GM19468 (cell line): ENCODE measurements around the gene CTNNA2.

Experiments used
- ATAC-seq: cut with Tn5 transposase; IDR thresholded peaks from one replicate; pipeline ENCODE4 v1.9.1; 2021; ENCODE audit warnings: mild to moderate bottlenecking, moderate library complexity, moderate number of reproducible peaks; ENCODE audit not compliant: unreplicated experiment; ENCODE audit errors: extremely low read depth

Gene CTNNA2

DNA sequence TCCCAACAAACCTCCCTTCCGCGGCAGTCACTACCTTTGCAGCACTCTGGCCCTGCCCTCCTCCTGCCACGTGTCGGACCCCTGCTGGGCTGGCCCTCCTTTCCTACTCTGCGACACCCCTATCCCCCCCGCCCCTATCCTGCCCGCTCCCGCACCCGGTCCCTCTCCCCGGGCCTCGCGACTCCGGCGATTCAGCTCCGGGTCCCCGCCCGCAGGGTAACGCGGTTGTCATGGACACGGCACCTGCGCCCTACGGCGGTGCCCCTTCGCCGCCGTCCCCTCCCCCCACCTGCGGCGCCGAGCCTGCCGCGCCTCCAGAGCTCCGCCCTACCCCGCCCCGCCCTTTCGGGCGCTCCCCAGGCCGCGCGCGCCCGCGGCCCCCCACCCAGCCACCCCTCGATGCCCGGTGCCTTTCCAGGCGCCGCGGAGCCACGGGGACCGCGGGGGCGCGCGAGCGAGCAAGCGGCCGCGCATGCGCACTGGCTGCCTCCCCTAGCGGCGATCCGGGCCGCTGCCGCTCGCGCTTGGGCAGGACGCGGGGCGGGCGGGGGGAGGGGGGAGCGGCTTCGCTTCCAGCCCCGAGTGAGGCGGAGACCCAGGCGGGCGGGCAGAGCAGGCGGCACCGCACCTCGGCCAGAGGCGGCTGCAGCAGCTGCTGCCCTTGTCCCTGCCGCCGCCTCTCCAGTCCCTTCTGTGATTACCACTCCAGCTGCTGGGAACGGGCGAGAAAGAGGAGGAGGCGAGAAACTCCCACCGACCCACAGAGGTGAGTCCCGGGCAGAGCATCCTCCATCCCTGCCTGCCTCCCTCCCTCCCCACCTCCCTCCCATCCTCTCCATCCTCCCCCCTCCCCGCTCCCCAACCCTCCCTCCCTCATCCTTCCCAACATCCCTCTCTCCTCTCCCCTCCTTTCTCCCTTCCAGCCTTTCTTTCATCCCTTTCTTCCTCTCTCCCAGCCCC lies at the start of gene CTNNA2:
Gene CTNNA2, plus strand, starts transcription at position 610 of the 960 bp plus-strand sequence.
- ATAC-seq: no peak

DNA sequence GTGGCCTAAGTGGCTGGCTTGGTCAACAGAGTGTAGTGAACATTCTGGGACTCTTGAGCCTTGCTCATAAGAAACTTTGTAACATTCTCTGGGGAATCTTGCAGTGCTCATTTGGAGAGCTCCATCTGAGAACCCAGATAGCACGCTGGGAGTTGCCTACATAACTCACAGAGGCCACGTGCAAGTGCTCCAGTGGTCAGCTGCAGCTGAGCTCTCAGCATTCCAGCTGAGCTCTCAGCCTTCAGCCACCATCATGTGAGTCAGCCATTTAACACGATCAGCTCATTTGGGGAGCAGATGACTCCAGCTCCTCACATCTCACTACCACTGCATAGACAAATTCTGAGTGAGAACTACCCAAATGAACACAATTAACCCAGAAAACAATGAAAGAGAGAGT lies 25.5 kb upstream of the CTNNA2 start:
- ATAC-seq: no peak

DNA sequence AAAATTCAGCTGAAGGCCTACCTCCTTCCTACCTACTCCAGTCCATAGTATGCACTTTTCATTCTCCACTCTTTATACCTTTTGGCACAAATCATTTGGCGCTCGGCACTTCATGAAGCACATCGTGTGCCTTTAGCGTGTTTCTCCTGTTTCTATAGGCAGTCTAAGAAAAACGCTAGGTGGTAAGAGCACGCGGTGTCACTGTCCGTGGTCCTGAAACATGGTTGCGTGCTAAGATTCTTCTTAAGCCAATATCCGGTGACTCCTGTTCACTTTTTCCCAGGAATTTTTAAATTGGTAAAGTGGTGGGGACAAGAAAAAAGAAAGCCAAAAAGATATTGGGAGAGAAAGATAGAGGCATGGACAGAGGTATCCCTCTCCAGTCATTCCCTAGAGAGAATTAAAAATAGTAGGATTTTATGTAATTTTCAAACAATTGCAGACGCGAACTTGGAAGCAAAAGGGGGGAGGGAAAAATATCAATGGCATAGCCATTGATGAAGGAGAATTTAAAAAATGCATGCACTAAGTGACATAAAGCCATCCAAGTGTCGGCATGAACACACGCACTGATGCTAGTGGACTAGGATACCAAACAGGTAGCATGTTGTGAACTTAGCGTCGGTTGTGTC lies 1.4 kb upstream of the CTNNA2 start:
- no peak for ATAC-seq

DNA sequence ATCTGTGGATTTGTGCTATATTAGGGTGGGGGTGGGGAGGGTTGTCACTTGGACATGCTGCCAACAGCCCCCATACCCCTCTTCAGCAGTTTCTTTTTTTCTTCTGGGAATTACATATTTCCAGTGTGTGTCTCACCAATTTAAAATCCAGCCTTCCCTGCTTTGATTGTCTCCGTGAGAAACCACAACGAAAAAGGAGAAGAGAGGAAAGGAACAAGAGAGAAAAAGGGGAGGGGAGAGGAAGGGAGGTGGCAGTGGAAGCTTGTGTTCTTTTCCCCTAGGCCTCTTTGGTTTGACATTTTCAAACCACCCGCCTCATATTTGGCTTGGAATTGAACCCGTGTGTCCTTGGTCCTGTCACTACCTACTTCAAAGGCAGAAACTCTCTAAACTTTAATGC lies 860 bp downstream of the CTNNA2 start:
- no peak for ATAC-seq

DNA sequence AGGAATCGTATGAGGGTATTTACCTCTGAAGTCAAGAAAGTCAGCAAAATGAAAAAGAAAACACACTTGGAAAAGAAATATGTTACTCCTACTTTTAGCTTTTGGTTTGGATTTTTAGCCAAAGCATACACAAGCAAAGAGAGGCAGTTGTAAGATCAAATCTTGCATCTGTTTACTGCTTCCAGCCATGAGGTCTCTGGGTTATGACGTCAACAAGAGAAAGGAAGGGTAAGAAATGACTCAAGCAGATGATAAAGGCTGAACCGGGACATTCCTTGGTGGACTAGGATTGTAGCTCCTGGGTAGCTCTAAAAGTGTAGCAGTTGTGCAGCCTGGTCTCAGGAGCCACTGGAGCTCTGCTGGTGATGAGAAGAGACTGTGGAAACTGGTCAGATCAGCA lies 16.8 kb downstream of the CTNNA2 start:
- ATAC-seq: no peak

DNA sequence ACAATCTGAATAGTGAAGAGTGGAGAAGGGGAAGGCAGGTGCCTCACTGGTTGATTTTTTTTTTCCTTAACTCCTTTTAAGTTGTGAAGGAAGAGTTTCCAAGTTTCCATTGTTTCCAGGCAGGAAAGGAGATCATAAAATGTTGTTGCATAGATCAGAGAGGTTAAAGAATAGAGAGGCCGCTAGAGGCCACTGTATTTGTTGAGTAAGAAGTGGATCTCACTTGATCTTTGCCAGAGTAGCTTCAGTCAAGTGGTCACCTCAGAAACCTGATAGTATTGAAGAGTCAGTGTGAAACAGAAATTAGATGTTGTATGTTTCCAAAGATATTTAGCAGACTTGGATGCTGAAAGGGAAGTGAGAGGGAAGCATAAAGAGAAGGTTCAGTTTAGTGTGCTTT lies 17.6 kb downstream of the CTNNA2 start:
- no peak for ATAC-seq

DNA sequence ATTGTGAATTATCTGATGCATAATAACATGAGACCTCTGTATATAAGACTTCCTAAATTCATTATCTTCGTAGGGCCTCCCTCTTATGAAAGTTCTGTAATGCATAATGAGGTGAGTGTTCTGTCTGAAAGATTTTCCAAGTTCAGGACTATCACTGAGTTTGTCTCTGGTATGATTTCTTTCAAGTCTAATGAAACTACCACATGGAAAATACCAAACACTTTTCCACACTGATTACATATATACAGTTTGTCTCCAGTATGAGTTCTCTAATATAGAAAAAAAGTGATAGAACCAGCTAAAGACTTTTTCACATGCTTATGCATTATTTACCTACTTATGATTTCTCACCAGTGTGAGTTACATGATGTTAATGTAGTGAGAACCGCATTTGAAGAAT lies 34.7 kb downstream of the CTNNA2 start:
- ATAC-seq: no peak

DNA sequence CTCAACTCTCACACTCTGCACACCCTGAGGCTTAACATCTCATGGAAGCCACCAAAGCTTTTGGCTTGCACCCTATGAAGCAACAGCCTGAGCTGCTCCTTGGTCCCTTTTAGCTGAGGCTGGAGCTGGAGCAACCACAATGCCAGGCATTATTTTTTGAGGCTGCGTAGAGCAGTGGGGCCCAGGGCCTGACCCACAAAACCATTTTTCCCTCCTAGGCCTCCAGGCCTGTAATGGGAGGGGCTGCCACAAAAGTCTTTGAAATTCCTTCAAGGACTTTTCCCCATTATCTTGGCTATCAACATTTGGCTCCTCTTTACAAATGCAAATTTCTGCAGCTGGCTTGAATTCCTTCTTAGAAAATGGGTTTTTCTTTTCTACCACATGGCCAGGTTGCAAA lies 39.8 kb downstream of the CTNNA2 start:
- ATAC-seq: no peak

DNA sequence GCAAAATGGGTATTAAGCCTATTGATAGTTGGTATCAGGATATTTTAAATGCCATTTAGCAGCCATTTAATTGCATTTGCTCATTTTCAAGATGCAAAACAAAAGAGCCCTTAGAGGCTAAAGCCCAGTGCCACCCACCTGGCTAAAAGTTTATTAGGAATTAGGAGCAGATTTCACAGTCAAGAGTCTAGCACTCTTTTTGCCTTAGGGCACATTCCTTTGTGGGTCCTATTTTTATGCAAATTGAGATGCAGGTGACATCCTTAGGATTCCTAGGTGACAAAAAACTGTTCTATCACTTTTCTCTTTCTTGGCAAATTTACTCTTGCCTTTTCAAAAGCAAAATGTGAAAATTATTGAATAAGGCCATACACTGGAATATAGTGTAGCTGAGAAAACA lies 42.0 kb downstream of the CTNNA2 start:
- no peak for ATAC-seq

DNA sequence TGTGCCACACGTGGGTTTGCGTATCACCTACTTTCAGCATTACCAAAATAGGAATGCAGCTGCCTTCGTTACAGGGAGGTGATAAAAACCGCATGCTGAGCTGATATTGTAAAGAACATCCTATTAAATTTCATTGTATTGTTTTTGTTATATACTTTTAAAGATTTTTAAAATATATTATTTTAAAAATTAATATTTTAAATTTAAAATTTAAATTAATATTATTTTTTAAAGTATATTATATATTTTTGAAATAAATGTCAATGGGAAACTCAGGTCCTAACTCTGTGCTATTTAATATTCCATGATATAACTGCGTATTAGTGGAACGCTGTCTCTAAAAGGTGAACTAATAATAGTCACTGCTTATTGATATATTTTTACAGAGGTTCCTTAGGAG lies 51.2 kb downstream of the CTNNA2 start:
- no peak for ATAC-seq

DNA sequence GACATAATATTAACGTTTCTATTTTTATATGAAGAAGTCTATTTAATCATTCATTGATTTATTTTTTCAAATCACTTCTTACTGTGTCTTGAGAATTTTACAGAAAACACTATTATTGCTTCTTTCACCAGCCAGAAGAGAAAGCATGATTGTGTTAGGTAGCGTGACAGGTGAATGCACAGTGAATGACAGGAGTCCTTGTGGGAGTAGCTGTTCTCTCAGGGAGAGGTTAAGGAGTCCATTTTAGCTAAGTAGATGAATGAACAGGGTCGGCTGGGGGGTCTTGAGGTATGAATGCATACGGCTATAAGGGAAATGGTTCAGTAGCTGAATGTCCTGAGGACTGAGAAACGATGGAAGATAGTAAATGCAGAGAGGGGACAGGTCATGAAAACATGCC lies 56.2 kb downstream of the CTNNA2 start:
- no peak for ATAC-seq

DNA sequence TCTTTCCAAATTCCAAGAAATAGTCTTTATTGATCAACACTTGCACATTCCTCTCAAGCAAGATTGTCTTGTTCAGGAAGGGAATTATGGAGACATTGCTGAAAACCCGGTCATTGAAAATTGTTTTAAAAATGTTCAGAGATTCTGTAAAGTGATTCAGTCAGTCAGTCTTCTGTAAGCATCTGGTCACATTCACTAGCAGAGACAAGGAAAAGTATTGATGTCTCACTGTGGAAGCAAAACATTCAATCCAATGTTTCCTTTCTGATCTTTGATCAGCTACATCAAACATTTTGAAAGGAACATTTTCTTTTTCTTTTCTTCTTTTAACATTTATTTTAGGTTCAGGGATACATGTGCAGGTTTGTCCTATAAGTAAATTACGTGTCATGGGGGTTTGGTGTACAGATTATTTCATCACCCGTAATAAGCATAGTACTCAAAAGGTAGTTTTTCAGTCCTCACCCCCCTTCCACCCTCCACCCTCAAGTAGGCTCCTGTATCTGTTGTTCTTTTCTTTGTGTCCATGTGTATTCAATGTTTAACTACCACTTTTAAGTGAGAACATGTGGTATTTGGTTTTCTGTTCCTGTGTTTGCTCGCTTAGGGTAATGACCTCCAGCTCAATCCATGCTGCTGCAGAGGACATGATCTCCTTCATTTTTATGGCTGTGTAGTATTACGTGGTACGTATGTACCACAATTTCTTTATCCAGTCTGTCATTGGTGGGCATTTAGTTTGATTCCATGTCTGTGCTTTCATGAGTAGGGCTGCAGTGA lies 61.2 kb downstream of the CTNNA2 start:
- ATAC-seq: no peak

DNA sequence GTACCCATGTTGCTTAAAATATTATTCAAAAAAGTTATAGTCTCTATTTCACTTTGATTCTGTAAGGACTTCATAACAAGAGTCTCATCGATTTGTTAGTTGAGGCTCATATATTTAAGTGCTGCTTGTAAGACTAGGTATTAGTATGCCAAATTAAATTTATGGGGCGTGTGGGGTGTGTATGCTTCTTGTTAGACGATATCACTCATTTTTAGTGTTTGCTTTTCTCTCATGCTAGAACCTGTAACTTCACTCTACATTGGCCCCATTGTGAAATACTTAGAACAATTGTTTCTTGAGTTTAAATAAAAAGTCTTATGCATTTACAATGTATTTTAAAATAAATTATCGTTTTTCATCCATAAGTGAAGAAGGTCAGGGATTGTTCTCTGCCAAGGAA lies 63.6 kb downstream of the CTNNA2 start:
- no peak for ATAC-seq

DNA sequence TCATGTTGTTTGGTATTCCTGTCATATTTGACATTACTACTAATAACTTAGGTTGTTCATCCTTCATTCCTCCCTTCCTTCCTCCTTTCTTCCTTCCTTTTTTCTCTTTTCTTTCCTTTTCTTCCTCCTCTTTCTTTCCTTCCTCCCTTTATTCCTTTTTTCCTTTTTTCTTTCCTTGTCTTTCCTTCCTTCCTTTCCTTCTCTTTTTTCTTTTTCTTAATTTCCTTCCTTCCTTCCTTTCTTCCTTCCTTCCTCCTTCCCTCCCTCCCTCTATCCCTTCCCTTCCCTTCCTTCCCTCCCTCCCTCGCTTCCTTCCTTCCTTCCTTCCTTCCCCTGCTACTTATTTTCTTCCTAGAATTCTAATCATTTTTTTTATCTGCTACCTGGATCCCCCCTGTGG lies 66.1 kb downstream of the CTNNA2 start:
- no peak for ATAC-seq

DNA sequence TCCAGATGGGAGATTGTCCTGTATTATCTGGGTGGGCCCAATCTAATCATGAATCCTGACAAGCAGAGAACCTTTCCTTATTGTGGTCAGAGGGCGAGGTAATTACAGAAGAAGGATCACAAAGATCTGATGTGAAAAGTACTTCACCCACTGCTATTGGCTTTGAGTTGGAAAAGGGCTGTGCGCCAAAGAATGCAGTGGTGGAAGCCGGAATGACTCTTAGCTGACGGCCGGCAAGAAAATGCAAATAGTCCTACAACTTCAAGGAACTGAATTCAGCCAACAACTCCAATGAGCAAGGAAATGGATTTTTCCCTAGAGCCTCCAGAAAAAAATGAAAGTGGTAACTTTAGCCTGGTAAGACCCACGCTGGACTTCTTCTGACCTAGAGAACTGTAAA lies 67.3 kb downstream of the CTNNA2 start:
- no peak for ATAC-seq

DNA sequence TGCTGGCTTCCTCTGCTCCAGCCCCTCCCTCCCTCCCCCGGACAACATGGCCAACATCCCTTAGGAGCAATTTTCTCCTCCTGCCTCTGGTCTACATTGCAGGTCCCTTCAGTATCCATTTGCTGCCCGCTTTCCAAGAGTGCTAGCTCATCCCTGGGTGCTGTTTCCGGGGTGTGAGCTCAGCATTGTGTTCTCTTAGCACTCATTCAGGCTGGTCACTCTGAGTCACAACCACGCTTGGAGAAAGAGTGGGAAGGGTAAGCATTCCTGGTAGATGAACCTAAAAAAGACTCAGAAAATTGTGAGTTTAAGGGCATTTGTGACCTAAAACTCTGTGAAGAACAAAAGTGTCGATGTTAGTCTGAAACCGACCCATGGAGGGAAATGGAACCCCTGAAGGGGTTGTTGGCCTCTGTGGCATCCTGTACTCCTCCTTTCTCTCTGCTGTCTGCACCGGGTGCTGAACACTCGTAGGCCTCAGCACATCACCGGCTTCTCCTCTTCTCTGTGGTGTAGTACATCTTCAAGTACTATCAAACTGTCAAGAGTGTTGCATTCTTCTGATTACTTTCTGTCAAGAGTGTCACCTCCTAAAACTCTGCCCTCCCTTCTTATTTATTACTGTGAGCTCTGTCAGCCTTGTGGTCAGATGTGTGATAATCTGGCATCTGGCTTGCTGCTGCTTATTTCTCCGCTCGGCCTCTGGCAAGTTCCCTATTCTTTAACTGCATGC lies 73.0 kb downstream of the CTNNA2 start:
- no peak for ATAC-seq

DNA sequence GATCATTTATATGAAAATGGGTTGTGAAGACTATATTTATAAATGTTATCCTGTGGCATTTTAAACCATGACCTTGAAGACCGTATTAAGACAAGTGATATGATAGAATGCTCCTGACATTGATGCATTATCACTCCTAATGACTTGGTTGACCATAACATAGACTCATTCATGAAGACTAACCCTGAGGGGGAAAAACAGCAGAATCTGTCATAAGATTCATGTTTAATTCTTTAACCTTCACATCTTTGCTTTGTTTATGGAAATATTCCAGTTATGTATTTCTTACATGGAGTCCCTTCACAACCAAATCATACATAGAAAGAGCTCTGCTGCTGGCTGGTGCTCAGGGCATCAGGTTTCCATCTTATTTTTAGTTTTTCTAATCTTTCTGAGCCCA lies 78.4 kb downstream of the CTNNA2 start:
- ATAC-seq: no peak

DNA sequence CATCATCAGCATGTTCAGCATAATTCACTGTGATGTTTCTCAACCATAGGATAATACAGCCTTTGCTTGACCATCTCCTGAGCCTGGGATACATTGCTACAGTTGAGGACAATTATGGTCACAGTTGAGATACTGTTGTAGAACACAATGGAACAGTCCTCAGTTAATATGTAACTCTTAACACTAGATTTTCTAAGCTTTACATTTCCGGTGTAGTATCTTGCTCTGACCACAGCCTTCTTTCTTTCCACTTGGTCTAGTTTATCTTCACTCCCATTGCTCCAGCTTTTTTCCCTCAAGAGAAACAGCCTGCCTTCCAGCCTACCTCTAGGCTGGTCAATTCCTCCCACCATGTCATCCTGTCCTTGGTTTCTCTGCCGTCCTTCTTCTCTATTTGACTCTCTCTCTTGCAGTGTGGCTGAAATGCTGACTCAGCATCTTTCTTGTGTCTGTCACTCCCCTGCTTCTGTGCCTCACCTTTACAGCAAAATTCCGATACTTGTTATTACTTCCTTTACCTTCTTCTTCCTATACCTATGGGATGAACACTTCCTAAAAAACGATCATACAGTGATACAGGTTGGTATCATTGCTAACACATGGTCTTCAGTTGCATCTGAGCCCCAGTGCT lies 80.5 kb downstream of the CTNNA2 start:
- ATAC-seq: no peak

DNA sequence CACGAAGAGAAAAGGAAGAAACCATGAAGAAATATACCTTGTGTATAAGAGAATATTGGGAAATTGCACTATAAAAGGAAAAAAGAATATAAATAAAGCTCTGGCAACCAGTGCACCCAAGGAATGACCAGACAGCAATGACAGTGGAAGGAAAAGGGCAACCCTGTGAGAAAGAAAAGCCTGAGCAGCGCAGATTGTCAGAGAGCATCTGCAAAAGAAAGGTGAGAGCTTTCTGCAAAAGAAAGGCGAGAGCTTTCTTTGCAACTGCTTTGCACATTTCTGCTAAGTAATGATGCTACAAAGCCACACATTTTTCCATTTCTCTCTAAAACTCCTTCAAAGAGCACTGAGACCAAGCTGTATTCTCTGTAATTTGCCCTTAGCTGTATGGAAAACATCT lies 83.6 kb downstream of the CTNNA2 start:
- no peak for ATAC-seq

DNA sequence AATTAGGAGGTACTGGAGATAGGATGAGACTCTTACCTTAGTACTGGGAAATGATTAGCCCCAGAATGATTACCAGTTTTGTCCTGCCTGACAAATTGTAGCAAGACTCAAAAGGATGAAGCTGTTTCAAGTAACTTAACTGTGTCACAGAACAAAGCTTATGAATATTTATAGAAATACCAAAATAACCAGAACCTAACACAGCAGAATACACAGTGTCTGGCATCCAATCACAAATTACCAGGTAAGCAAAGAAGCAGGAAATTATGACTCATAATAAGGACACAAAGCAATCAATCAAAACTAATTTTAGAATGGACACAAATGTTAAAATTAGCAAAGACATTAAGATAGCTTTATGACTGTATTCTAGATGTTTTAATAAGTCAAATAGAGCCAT lies 91.9 kb downstream of the CTNNA2 start:
- no peak for ATAC-seq
